Forelimb muscle (tissue), 1 donor: ENCODE results near the gene ALOX12B. TPM values are rescaled to one million over a fixed set of nuclear protein-coding genes. Genes with fewer than 3 reads are reported as not detected.
"Not testable (repeated sequence)": the region's sequence is repeated elsewhere in the genome, so short reads cannot be mapped to it uniquely, and the experiment has no call there.

Source experiments
- DNase-seq: peaks from one replicate; pipeline ENCODE4 v3.0.0-alpha.2; 2013; ENCODE audit warnings: low read depth
- polyA plus RNA-seq: library from polyadenylated mRNA; unstranded; fragments of 120-200 nt; gene quantifications from one replicate; pipeline ENCODE4 v1.2.1, GENCODE V29; 2013; ENCODE audit not compliant: insufficient read length

ALOX12B gene
- polyA plus RNA-seq, 1 donor = not detected

- DNase-seq = no peak
These were observed 5.2 kb downstream of the ALOX12B start for GRCh38 chr17:8082292-8082691.

- DNase-seq = no peak
These were observed 5.6 kb downstream of the ALOX12B start for GRCh38 chr17:8081876-8082275.

- no peak for DNase-seq
These were observed 6.7 kb downstream of the ALOX12B start for GRCh38 chr17:8080799-8081219.

GRCh38 chr17:8080208-8080798 lies 7.2 kb downstream of the ALOX12B start:
- DNase-seq = no peak

DNA sequence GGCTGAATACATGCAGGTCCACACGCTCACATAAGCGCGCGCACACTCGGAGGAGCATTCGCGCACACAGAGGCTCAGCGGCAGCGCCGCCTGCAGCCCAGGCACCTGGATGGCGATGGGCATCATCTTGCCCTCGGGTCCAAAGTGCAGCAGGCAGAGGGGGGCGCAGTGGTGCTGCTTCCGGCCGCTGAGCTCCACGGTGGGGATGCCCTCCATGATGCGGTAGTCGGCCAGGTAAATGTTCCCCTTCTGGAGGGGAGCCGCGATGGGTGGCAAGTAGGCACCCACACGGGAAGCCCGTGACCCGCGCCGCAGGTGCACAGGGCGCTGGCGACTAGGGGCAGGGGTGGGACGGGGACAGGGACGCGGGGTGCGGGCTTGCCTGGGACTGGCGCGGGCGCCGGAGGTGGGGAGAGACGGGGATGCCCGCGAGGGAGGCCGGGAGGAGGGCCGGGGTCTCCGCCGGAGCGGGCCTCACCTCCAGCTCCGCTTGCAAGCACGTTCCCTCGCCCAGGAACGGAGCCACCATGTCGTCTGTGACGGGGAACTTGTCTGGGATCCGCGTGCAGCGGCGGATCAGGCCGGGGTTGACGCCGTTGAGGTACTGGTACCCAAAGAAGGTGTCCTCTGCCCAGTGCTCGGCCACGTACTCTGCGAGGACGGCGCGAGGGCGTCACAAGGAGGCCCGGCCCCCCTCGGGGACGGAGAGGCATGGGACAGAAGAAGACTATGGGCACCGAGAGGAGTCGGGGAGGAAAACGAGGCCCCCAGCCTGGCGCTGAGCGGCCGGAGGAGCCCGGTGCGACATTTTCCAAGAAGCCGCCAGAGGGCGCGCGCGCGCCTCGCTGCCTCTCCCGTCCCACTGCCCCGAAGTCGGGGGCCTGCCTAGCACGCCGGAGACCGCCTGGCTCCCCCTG lies 8.0 kb downstream of the ALOX12B start:
- DNase-seq = no peak

GRCh38 chr17:8077939-8078338 lies 9.6 kb downstream of the ALOX12B start:
- DNase-seq = not testable (repeated sequence)

DNA sequence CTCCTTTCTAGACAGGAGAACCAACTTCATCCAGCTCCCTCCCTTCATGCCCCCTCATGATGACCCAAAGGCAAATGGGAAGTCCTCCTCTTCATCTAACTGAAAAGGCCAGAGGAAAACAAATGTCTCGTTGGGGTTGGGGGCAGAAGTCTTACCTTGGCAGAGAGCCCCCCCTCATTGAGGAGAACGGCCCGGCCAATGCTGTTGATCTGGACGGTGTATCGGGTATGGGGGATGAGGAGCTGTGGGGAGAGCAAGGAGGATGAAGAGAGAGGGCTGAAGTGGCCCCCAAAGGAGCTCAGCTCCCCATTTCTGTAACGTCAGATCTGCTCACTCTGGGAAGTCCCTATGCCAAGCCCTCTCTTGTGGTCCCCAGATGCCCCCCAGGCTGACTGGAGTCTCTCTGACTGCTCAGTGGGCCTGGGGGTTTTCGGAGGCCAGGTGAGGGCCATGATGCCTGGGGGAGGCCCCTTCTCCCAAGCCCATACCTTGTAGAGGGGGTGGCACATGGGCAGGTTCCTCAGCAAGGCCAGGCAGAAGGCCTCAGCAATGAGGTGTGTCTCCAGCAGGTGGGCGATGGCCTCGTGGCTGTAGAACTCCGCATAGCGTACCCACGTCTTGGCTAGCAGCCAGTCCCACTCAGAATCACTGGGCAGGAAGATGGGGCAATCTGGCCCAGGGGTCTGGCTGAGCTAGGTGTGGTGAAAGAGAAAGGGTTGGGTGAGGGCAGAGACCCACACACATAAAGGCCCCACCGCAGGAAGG lies 10.8 kb downstream of the ALOX12B start:
- no peak for DNase-seq

GRCh38 chr17:8075574-8076342 lies 11.8 kb downstream of the ALOX12B start:
- no peak for DNase-seq

DNA sequence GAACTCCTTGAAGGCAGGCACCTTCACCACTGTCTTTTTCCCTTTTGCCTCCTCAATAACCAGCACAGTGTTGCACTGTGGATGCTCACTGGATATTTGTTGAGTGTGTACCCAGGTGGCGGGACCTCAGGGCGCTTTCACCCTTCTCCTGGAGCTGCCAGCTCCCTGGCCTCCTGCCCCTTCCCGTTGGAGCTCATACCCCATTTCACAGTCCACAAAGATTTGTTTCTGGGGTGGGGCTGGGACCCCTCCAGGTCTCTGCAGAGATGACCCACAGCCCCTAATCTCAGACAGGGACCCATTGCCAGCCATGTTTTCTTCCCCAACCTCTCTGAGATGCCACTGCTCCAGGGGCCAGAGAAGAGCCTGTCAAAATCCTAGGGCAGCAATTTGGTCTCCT lies 12.4 kb downstream of the ALOX12B start:
- no peak for DNase-seq

DNA sequence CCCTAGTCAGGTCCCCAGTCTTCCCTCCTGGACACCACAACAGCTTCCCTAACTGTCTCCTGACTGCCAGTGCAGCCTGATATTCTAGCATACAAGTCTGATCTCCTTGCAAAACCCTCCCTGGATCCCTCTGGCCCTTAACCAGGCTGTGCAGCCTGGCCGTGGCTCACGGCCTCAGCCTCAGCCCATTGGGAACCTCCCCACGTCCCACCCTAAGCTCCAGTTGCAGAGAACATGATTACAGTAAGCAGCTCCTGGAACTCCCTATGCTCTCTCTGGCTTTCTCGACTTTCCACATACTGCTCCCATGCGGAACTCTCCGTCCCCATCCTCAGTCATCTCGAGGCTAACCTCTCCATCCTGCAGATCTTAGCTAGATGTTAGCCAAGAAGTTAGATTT lies 13.0 kb downstream of the ALOX12B start:
- DNase-seq = no peak

GRCh38 chr17:8073627-8074484 lies 13.7 kb downstream of the ALOX12B start:
- no peak for DNase-seq

DNA sequence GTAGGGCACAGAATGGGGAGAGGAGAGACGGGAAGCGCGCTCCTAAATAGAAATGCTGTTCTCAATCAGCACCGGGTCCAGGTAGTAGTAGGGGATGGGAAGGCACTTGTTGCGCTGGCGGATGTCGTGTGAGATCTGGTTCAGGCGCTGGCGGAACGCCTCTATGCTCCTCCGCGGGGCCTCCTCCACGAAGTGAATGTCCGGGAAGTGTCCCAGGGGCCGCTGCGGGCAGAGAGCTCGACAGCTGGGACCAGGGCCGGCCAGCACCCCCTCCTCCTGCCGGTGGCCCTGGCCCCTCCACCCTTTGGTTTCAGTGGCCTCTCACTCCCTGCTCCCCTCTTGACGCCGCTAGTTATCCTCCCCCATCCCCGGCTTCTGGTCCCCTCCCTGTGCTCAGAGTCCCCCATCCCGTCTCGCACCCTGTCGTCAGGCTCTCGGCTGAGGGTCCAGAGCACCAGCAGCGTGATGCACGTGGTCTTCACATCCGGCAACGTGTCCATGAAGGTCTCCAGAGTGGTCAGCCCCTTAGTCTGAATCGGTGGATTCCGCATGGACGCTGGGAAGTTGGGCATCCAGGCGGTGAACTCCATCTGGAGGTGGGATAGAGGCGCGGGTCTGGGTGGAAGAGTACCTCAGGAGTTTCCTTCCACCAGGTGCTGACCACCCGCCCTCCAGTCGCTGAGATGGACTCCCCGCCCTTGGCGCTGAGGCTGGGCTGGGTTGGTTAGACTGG lies 14.6 kb downstream of the ALOX12B start:
- DNase-seq = no peak

GRCh38 chr17:8072341-8072728 lies 15.2 kb downstream of the ALOX12B start:
- no peak for DNase-seq

GRCh38 chr17:8071496-8071895 lies 16.0 kb downstream of the ALOX12B start:
- no peak for DNase-seq

DNA sequence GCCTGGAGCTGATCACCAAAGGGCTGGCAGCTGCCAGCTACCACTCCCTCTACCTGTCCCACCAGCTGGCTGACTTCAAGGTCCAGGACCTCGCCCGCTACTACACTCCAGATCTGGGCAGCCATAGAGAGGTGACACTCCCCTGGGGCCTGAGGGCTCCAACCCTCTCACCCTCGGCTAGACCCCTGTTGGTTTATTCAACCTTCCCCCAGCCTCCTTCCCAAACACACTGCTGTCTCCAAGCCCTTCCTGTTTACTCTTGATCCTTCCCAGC lies 18.0 kb downstream of the ALOX12B start:
- DNase-seq = no peak

GRCh38 chr17:8068736-8069586 lies 18.6 kb downstream of the ALOX12B start:
- DNase-seq = no peak

DNA sequence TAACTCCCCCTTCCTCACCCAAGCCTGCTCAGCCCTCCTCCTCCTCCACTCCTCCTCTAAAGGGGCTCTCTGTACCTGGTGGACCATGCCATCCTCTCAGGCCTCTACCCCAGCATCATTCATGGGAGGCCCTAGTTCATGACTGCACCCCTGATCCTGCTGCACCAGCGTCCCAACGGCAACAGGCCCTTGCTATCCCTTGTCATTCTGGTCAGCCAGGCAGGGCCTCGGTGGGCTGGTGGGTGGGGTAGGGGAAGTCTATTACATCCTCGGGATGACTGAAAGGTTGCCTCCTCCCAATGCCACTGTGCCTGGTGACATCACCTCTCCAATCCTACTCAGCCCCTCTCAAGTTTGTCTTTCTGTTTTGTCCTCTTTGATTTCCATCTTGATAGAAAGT lies 19.7 kb downstream of the ALOX12B start:
- DNase-seq = no peak

- no peak for DNase-seq
These were observed 20.4 kb downstream of the ALOX12B start for GRCh38 chr17:8066841-8067775.
